IPS DF 19.7 (cell line): Measurements from ENCODE around the gene FGFBP3.

ENCODE experiments used
- DNase-seq: peaks from one replicate; pipeline ENCODE4 v3.0.0-alpha.2; 2013; ENCODE audit warnings: low read depth, low spot score

The FGFBP3 gene, protein sequence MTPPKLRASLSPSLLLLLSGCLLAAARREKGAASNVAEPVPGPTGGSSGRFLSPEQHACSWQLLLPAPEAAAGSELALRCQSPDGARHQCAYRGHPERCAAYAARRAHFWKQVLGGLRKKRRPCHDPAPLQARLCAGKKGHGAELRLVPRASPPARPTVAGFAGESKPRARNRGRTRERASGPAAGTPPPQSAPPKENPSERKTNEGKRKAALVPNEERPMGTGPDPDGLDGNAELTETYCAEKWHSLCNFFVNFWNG

DNA sequence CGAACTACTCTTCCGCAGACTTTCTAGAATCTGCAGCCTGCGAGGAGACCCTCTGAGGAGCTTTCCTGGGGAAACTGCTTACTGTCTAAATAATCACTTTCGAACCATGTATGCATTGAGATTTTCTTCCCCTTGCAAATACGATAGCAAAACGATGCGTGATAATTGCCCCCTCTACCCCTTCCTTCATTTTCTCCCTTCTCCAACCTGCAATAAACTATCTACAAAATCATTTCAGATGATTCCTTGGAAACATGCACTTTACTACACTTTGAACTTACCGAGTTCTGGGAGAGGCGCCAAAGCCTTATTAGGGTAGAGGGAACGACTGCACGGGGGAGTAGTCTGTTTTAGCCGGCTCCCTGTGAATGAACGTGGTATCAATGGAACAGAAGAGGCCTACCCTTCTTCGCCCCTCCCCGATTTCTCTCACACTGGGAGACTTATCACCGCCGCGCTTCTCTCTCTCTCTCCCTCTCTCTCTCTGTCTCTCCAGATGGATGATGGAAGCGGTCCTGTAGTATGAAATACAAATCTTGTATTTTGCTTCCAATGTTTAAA, at the start of gene FGFBP3:
FGFBP3 (minus strand) TSS at position 370 of the 561 bp plus-strand sequence. CDS start 517 bp downstream, outside the sequence.
- no peak for DNase-seq

DNA sequence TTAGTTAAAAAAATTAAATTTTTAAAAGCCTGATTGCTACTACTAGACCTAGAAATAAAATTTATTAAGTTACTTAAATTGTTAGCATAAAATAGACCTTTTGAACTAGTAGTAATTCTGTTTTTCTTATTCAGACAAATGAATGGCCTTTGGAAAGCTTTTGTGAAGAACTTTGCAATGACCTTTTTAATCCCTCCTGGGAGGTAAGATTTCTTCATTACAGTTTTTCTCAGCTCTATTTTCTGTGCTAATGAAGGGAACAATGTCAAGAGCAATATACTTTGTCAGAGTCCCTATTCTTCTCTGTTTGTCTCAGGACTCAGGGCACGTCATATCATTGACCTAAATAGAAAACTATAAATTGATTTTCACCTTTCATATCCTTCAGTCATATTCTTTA, 47.8 kb upstream of the FGFBP3 start:
- DNase-seq = no peak

GRCh38 chr10:91955114-91955513, 45.8 kb upstream of the FGFBP3 start:
- no peak for DNase-seq

- no peak for DNase-seq
These were observed 44.4 kb upstream of the FGFBP3 start for GRCh38 chr10:91953600-91954160.

- DNase-seq = no peak
These were observed 35.8 kb upstream of the FGFBP3 start for GRCh38 chr10:91944880-91945630.

- no peak for DNase-seq
These were observed 32.1 kb upstream of the FGFBP3 start for GRCh38 chr10:91941426-91941825.

- DNase-seq = no peak
These were observed 30.4 kb upstream of the FGFBP3 start for GRCh38 chr10:91939653-91940052.

- DNase-seq = no peak
These were observed 26.6 kb upstream of the FGFBP3 start for GRCh38 chr10:91935886-91936285.

GRCh38 chr10:91932737-91933136, 23.5 kb upstream of the FGFBP3 start:
- no peak for DNase-seq

- no peak for DNase-seq
These were observed 22.4 kb upstream of the FGFBP3 start for GRCh38 chr10:91931526-91932190.

GRCh38 chr10:91930939-91931338, 21.7 kb upstream of the FGFBP3 start:
- DNase-seq = no peak

DNA sequence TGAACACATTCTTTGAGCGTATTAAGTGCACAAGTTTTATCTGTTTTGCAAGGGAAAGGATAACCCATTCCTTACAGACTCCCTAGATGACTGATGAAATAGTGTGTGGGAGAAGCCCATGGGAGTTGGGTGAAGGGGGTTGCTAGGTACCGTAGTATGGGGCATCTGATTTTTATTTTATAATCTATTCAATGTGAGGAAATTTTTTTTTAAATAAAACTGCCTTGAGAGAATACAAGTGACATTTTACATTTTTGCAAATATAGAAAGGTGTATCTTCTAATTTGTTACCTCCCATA, 15.7 kb upstream of the FGFBP3 start:
- DNase-seq = no peak

DNA sequence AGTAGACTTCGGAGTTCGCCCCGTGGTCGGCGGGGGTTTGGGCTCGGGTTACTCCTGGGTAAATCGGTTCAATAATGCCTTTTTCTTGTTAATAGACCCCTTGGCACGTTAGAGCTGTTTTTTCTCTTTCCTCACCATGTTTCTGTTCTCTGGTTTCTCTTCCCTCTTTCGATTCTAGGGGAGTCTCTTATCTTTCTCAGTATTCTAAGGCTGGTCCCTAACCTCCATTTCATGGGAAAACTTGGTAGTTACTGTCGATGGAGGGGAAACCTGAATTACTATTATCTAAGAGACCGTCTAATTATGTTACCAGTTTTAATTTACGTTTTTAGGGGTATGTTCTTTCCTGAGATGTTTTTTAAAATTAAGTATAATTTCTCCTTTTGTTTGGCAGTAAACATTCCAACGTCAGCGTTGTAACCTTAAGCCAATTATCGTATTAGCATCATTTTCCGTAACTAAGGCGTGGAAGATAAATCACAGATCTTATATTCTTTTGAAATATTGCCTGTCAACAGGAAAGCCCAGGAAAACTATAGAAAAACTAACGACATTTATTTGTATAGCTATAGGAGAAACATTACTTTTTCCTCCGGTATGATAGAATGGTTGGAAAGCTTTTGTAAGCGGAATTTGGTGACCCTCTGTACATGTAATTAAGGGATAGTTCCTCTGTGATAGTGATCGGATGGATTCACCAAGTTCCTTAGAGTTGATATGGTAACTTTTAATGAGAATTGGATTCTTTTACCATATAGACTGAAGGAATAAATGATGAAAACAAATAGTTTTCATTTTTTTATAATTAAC, 15.1 kb upstream of the FGFBP3 start:
- DNase-seq = no peak

- peak; percentile 86 for DNase-seq
These were observed 14.3 kb upstream of the FGFBP3 start, which contains the start of gene BTAF1 for GRCh38 chr10:91923371-91924211. BTAF1 (plus strand) TSS chr10:91923770; CDS start chr10:91924077, 307 bp downstream.

DNA sequence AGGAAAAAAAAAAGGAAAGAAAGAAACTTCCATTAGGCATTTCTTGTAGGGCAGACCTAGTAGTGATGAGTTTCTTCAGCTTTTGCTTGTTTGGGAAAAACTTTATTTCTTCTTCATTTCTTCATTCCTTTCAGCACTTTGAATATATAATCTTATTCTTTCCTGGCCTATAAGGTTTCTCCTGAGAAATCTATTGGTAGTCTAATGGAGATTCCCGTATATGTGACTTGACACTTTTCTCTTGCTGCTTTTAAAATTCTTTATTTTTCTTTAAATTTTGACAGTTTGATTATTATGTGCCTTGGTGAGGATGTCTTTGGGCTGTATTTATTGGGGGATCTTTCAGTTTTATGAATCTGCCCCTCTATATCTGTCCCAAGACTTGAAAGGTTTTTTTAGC, 10.4 kb upstream of the FGFBP3 start:
- DNase-seq = no peak

DNA sequence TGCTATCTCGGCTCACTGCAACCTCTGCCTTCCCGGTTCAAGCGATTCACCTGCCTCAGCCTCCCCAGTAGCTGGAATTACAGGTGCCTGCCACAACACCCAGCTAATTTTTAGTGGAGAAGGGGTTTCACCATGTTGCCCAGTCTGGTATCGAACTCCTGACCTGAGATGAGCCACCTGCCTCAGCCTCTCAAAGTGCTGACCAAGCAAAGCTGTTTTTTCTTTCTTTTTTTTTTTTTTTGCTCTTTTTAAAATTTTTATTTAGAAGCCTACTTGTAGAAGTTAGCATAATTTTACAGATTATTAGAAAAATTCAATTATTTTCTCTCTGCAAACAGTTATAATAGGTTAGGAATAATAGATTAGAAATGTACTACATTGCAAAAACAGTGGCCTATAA, 1.2 kb upstream of the FGFBP3 start:
- DNase-seq = no peak

GRCh38 chr10:91908337-91909116, 759 bp downstream of the FGFBP3 start:
- peak; percentile 90 for DNase-seq

- no peak for DNase-seq
These were observed 1.4 kb downstream of the FGFBP3 start for GRCh38 chr10:91907914-91908336.

GRCh38 chr10:91907033-91907594, 2.2 kb downstream of the FGFBP3 start:
- DNase-seq = no peak
